ENCODE measurements around the gene C5.
A peak's percentile ranks its signal among the peaks of the same experiment; 100 is the strongest.

C5 gene

GRCh38 chr9:120938851-120939250 lies 111.2 kb downstream of the C5 start:
- TF ChIP-seq, protein P1, sequence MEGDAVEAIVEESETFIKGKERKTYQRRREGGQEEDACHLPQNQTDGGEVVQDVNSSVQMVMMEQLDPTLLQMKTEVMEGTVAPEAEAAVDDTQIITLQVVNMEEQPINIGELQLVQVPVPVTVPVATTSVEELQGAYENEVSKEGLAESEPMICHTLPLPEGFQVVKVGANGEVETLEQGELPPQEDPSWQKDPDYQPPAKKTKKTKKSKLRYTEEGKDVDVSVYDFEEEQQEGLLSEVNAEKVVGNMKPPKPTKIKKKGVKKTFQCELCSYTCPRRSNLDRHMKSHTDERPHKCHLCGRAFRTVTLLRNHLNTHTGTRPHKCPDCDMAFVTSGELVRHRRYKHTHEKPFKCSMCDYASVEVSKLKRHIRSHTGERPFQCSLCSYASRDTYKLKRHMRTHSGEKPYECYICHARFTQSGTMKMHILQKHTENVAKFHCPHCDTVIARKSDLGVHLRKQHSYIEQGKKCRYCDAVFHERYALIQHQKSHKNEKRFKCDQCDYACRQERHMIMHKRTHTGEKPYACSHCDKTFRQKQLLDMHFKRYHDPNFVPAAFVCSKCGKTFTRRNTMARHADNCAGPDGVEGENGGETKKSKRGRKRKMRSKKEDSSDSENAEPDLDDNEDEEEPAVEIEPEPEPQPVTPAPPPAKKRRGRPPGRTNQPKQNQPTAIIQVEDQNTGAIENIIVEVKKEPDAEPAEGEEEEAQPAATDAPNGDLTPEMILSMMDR (IDR thresholded peaks at IDR 0.05; ENCODE audit: insufficient read depth, low read length, poor library complexity, severe bottlenecking): no peak
- H3K36me3 ChIP-seq (ENCODE audit: control insufficient read depth, insufficient read depth, low read length): no peaks in the 10 kb centered on the region
- no peaks in the 10 kb centered on the region for H3K27me3 ChIP-seq (replicated peaks; ENCODE audit: control insufficient read depth, insufficient read depth, low read length)
- DNase-seq (ENCODE audit: extremely low read depth, insufficient read length): no peak
- H3K4me3 ChIP-seq (replicated peaks; ENCODE audit: low read depth, low read length): no peak overlapping the region

GRCh38 chr9:120937596-120937995 lies 112.5 kb downstream of the C5 start:
- Histone ChIP-seq H3K27me3 (replicated peaks; ENCODE audit: control insufficient read depth, insufficient read depth, low read length) (no peaks in the 10 kb centered on the region), H3K4me3 (replicated peaks; ENCODE audit: low read depth, low read length) (no peak overlapping the region), H3K36me3 (ENCODE audit: control insufficient read depth, insufficient read depth, low read length) (no peaks in the 10 kb centered on the region)
- TF ChIP-seq, protein P1 (IDR thresholded peaks at IDR 0.05; ENCODE audit: insufficient read depth, low read length, poor library complexity, severe bottlenecking): no peak
- no peak for DNase-seq (ENCODE audit: extremely low read depth, insufficient read length)

- no peak for DNase-seq (ENCODE audit: extremely low read depth, insufficient read length)
- no peaks in the 10 kb centered on the region for H3K36me3 ChIP-seq (ENCODE audit: control insufficient read depth, insufficient read depth, low read length)
- TF ChIP-seq, protein P1 (IDR thresholded peaks at IDR 0.05; ENCODE audit: insufficient read depth, low read length, poor library complexity, severe bottlenecking): no peak
- H3K4me3 ChIP-seq (replicated peaks; ENCODE audit: low read depth, low read length): no peak overlapping the region
- H3K27me3 ChIP-seq (replicated peaks; ENCODE audit: control insufficient read depth, insufficient read depth, low read length): no peaks in the 10 kb centered on the region
Measured at GRCh38 chr9:120937127-120937526, 112.9 kb downstream of the C5 start.

DNA sequence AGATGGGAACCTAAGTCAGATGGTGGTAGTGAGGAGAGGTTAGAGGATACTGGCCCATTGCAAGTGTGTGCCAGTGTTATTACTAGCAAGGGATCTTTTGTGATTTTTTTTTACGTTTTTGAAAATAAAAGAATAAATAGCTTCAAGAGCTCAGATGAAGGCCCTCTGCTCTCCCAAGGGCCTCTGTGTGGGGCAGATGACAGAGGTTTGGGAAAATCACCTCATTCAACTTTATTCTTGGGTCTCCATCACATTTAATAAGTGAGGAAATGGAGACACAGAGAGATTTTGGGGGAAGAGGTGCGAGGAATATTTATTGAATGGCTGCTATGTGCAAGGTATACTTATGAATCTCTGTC lies 113.3 kb downstream of the C5 start:
- TF ChIP-seq, protein P1 (IDR thresholded peaks at IDR 0.05; ENCODE audit: insufficient read depth, low read length, poor library complexity, severe bottlenecking): no peak
- no peak overlapping the region for H3K4me3 ChIP-seq (replicated peaks; ENCODE audit: low read depth, low read length)
- H3K27me3 ChIP-seq (replicated peaks; ENCODE audit: control insufficient read depth, insufficient read depth, low read length): no peaks in the 10 kb centered on the region
- H3K36me3 ChIP-seq (ENCODE audit: control insufficient read depth, insufficient read depth, low read length): no peaks in the 10 kb centered on the region
- no peak for DNase-seq (ENCODE audit: extremely low read depth, insufficient read length)

DNA sequence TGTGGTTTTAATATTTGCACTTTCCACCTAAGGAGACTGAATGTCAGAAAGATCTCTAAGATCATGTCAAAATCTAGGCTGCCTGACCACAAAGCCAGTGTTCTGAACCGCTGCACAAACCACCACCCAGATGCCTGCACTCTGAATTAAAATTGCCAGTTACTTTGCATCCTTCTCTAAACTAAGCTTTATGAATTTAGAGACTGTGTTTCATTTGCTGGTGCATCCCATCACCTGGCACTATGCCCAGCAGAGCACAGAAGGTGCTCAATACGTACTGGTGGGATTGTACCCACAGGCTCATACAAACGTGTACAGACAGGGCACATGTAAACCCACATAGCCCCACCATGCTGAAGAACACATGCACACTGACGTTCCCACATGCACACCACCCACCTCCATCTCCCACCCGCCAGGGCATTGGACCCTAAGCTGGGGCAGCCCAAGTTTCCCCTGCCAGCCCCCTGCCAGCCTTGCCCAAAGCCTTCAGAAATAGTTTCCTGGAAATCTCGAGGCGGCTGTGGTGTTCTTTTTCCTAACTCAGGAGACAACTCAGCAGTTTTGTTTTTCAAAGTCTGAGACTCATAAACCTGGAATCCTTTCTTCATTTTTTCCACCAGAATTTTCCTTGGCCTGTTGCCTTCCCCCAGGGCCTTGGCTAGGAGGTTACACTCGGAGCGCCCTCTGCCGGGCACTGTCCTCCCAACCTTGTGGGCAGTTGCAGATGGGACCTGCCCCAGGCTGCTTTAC lies 113.9 kb downstream of the C5 start:
- TF ChIP-seq, protein P1 (IDR thresholded peaks at IDR 0.05; ENCODE audit: insufficient read depth, low read length, poor library complexity, severe bottlenecking): peak; percentile 90
- Histone ChIP-seq H3K4me3 (replicated peaks; ENCODE audit: low read depth, low read length) (peak overlapping the region; percentile 24; the same call in 1 of the 2 replicates), H3K27me3 (replicated peaks; ENCODE audit: control insufficient read depth, insufficient read depth, low read length) (no peaks in the 10 kb centered on the region), H3K36me3 (ENCODE audit: control insufficient read depth, insufficient read depth, low read length) (no peaks in the 10 kb centered on the region)
- peak; percentile 73 for DNase-seq (ENCODE audit: extremely low read depth, insufficient read length)
